GM13976 (cell line): ENCODE measurements around the gene NR1D2.

Source experiments
- DNase-seq: peaks from one replicate; pipeline ENCODE4 v3.0.0; 2012; ENCODE audit warnings: low spot score
- in situ Hi-C: fragments of 300-500 bp; cut with MboI; formaldehyde crosslinking; loops from one replicate; pipeline ENCODE4 v1.12.0; 2022; ENCODE audit warnings: low sequenced_read_pairs, mixed read lengths, inconsistent platforms; ENCODE audit not compliant: unreplicated experiment
- TF ChIP-seq, protein P1 (sequence below): IDR thresholded peaks from 2 replicates; pipeline ENCODE4 v1.5.1; 2012; ENCODE audit warnings: borderline replicate concordance, mild to moderate bottlenecking; ENCODE audit not compliant: insufficient read depth; ENCODE audit errors: extremely low read depth, missing control alignments, control extremely low read depth

Gene NR1D2

DNA sequence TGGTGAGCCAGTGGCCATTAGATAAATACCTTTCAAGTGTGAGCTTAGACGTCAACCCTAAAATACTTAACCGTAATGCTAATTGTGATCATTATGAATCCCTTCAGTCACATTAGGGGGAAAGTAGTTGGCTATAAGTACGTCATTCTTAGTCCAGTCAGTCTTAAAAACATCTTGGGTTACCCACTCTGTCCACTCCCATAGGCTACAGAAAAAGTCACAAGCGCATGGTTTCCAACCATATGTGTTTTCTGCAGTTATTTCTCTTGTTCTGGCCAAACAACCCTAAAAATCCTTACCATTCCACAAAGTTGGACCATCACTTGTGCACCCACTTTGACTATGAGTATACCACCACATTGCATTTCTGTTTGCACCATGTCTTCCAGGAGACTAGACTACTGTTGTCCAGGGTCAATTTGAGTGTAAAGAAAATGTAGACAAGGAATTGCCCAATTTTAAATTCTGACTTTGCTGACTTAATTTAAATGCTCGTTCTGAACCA lies 24.9 kb upstream of the NR1D2 start:
- TF ChIP-seq, protein P1, sequence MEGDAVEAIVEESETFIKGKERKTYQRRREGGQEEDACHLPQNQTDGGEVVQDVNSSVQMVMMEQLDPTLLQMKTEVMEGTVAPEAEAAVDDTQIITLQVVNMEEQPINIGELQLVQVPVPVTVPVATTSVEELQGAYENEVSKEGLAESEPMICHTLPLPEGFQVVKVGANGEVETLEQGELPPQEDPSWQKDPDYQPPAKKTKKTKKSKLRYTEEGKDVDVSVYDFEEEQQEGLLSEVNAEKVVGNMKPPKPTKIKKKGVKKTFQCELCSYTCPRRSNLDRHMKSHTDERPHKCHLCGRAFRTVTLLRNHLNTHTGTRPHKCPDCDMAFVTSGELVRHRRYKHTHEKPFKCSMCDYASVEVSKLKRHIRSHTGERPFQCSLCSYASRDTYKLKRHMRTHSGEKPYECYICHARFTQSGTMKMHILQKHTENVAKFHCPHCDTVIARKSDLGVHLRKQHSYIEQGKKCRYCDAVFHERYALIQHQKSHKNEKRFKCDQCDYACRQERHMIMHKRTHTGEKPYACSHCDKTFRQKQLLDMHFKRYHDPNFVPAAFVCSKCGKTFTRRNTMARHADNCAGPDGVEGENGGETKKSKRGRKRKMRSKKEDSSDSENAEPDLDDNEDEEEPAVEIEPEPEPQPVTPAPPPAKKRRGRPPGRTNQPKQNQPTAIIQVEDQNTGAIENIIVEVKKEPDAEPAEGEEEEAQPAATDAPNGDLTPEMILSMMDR, result no peak

DNA sequence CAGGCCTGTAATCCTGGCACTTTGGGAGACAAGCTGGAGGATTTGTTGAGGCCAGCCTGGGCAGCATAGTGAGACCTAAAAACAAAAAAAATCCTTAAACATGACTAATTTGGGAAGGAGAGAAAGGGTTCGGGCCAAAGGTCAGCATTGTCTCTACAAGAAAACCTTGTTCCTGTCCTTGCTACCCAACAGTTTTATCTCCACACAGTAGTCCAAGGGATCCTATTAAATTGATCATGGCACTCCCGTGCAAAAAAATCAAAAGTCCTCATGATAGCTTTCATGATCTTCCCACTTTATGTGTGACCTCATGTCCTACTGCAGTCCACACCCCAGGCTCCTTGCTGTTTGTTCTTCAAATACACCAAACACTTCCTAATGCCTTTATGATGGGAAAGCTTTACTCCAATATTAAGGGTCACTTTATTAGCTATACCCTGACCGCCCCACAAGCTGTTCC lies 24.0 kb upstream of the NR1D2 start:
- DNase-seq, result no peak
- TF ChIP-seq, protein P1, result no peak

More for the DNA sequence above, 24.9 kb upstream of the NR1D2 start:
- DNase-seq, result no peak
- in situ Hi-C loops, result no loop called here

DNA sequence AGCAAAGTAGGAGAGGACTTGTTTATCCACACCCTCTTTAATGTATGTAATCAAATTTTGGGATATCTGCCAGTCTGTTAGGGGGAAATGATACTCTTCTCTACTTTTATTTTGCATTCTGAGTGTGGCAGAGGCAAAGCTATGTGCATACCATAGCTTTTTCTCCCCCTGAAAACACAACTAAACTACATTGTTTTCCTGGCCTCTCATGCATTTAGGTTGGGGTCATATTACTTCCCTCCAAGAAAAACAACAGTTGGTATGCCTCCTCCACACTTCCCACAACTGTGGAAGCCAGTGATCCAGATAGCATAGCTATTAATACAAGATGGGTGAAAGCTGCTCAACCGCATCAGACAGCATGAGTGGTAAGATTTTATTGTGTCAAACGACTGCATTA lies 21.3 kb upstream of the NR1D2 start:
- DNase-seq, result no peak
- TF ChIP-seq, protein P1, result no peak
- in situ Hi-C loops, result no loop called here

More for the DNA sequence above, 24.0 kb upstream of the NR1D2 start:
- in situ Hi-C loops, result no loop called here

DNA sequence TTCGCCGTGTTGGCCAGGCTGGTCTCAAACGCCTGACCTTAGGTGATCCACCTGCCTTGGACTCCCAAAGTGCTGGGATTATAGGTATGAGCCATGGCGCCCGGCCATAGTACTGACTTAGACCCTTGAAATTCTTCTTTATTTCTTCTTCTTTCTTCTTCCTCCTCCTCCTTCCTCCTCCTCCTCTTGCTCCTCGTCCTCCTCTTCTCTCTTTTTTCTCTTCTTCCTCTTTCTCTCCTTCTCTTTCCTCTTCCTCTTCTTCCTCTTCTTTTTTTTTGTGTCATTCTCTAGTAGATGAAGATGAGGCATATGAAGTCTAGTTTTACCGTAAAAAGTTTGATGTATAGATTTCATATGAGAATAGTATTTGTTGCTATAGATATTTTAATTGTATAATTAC lies 18.8 kb upstream of the NR1D2 start:
- no peak for DNase-seq
- in situ Hi-C loops, result no loop called here
- TF ChIP-seq, protein P1, result no peak

DNA sequence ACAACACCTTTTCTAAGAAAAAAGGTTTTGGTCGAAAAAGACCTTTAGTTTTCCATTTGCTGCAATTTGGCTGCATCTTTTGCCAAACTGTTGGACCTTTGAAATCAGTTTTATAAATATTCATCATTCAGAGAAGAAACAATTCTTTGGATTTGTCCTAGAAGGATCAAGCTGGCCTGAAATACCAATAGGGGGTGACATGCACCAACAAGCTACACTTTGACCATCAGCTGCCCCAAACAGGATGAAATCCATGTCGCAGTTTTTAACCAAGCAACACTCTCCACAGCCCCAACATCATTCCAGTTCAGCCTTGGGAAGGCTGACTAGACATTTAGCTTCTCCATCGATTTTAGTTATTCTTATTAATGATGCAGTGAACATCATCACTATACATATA lies 18.4 kb upstream of the NR1D2 start:
- no peak for DNase-seq
- TF ChIP-seq, protein P1, result no peak
- in situ Hi-C loops, result no loop called here

DNA sequence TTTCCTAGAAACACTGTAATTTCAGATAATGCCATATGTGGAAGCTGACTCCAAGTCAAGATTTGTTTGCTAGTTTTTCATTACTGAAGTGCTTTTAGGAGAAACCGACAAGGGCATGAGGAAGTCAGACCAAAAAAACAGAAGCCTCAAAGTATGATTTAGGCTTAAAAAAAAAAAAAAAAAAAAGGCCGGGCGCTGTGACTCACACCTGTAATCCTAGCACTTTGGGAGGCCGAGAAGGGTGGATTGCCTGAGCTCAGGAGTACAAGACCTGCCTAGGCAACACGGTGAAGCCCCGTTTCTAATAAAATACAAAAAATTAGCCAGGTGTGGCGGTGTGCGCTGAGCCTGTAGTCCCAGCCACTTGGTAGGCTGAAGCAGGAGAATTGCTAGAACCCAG lies 16.6 kb upstream of the NR1D2 start:
- no peak for DNase-seq
- in situ Hi-C loops, result no loop called here
- TF ChIP-seq, protein P1, result no peak
